Measurements from ENCODE around the gene ERG28.
"Not testable (repeated sequence)": the region's sequence is repeated elsewhere in the genome, so short reads cannot be mapped to it uniquely, and the experiment has no call there.

The ERG28 gene

GRCh38 chr14:75626396-75626795 lies 34.3 kb downstream of the ERG28 start:
- no peak for DNase-seq (ENCODE audit: low read depth, low spot score)

- no peak for DNase-seq (ENCODE audit: low read depth, low spot score)
Observed at GRCh38 chr14:75625034-75625433, 35.6 kb downstream of the ERG28 start.

GRCh38 chr14:75619548-75619947 lies 41.1 kb downstream of the ERG28 start:
- DNase-seq (ENCODE audit: low read depth, low spot score) = no peak

DNA sequence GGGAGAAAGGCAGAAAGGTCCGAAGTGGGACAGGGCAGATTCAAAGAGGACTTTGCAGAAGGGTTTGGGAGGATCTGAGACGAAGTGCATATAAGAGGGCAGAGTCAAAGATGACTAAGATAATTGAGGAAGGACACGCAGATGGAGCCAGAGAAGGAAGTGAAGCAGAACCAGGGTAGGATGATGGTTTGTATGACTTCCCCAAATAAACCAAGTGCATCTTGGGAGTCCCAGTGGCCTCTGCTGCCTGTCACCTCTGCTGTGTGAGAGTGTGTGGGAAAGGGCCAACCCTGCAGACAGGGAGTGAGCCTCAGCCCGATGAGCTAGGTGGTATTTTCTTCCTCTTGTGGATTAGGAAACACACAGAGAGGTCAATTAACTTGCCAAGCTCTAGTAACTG lies 45.5 kb downstream of the ERG28 start:
- DNase-seq (ENCODE audit: low read depth, low spot score) = no peak

GRCh38 chr14:75614179-75614578 lies 46.5 kb downstream of the ERG28 start:
- no peak for DNase-seq (ENCODE audit: low read depth, low spot score)

DNA sequence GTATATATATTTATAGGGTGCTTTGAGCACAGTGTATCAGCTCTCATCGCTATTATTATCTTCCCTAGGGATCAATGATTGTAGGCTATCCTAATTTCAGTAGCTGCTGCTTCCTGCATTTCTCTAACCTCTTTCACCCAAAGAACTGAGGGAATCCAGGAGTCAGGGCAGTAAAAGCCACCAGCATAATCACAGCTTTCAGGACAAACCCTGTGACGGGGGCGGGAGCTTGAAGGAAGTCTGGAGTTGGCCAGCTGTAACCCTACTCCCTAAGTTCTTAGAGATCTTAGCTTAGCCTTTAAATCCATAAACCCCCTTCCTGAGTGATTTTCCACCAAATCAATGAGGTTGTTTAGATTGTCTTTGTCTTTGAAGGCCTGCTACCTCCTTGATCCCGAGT lies 48.5 kb downstream of the ERG28 start:
- no peak for DNase-seq (ENCODE audit: low read depth, low spot score)

GRCh38 chr14:75610834-75611233 lies 49.8 kb downstream of the ERG28 start:
- no peak for DNase-seq (ENCODE audit: low read depth, low spot score)

DNA sequence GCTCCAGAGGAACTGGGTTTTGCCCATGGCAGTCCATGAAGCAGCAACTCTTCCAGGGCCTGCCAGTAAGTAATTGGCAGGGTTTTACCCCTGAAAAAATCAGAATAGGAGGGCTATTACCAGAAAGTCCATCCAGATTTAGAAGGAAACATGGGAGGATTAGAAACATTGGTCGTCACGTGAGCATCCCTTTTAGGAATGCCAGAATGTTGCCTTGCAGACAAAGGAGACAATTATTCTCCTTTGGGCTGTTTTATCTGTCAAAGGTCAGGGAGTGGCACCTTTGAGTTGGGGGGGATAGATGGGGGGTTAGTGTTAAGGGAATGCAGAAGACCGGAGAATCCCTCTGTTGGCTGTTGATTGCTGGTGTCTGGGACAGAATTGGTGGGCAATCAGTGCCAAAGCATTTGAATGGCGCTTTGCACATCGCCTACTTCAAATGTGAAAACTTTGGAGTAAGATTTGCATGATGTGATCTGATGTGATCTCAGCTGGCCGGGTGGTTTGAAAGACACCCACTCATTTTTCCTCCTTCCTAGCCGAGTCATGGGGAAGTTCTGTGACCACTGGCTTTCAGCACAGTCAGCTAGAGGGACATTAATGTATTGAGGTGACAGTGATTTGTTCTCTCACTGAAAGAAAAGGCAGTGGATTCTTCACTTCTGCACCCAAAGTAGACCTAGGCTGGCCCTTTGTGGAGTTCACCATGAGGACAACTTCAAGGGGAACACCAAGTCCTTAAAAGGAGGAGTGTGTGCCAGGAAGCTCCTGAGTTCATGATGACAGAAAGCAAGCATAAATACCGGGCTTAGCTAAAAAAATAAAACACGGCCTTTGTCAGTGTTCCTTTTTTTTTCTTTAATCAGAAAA lies 50.8 kb downstream of the ERG28 start:
- DNase-seq (ENCODE audit: low read depth, low spot score) = no peak

DNA sequence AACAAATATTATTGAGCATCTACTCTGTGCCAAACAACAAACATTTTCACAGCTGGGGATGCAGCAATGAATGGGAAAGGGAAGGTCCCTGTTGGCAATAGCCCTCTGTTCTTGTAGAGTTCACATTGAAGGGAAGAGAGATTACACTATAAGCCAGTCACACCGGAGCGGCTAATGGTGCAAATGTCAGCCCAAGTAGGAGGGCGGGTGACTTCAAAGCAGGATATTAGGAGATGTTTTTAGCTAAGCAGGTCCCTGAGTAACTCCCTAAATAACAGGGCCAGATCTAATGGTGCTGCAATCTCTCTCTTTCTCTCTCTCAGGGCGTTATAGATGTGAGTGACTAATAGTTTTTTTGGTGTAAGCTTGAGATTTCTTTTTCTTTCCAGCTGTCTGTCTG lies 51.6 kb downstream of the ERG28 start:
- no peak for DNase-seq (ENCODE audit: low read depth, low spot score)

DNA sequence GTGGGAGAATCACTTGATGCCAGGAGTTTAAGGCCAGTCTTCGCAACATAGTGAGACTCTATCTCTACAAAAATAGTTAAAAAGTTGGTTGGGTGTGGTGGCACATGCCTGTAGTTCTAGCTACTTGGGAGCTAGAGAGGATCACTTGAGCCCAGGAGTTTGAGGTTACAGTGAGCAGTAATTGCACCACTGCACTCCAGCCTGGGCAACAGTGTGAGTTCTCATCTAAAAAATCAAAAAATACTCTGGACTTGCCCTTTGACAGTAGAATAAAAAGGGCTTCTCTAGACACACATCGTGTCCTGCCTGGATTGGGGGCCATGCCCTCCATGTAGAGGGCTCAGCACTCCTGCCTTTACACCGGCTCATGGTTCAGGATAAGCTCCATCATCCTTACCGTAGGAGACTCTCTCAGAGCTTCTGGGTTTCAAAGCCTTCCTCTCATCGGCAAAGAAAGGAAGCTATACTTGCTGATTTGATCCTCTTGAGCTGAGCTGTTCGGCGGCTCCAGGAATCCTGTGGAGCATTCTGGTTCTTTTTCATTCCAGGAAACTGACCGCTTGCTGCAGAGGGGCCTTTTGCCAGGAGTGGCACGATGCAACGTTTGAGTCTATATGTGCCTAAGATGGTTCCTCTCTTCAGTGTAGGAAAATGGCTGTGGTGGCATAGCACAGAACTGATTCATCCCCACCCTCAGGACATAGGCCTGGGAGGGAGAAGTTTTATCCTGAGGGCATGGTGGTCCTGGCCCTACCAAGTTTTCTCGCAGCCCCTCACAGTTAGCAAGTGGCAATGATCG lies 52.6 kb downstream of the ERG28 start:
- no peak for DNase-seq (ENCODE audit: low read depth, low spot score)

- no peak for DNase-seq (ENCODE audit: low read depth, low spot score)
Observed at GRCh38 chr14:75607044-75607443, 53.6 kb downstream of the ERG28 start.

DNA sequence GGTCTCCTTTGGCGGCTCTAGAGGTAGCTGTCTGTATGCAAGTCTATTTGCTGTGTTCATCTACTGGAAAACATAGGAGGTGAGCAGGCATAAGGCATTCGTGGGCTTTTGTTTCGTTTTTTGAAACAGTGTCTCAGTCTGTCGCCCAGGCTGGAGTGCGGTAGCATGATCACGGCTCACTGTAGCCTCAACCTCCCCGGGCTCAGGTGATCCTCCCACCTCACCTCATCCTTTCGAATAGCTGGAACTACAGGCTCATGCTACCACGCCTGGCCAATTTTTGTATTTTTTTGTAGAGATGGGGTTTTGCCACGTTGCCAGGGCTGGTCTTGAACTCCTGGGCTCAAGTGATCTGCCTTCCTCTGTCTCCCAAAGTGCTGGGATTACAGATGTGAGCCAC lies 54.8 kb downstream of the ERG28 start:
- no peak for DNase-seq (ENCODE audit: low read depth, low spot score)

- peak; percentile 81 for DNase-seq (ENCODE audit: low read depth, low spot score)
Observed at GRCh38 chr14:75604979-75605851, 55.5 kb downstream of the ERG28 start.

DNA sequence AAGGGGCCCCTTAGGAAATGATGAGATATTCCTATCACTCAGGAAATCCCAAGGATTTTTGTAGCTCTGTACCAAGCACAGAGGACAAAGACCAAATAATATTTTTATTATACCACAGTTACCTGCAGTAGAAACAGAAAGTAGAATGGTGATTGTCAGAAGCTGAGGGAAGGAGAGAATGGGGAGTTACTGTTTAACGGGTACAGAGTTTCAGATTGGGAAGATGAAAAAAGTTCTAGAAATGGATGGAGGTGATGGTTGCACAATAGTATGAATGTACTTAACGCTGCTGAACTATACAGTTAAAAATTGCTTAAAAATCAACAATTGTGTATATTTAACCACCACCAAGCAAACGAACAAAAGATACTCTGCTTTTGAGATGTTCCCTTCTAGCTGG lies 58.2 kb downstream of the ERG28 start:
- no peak for DNase-seq (ENCODE audit: low read depth, low spot score)

DNA sequence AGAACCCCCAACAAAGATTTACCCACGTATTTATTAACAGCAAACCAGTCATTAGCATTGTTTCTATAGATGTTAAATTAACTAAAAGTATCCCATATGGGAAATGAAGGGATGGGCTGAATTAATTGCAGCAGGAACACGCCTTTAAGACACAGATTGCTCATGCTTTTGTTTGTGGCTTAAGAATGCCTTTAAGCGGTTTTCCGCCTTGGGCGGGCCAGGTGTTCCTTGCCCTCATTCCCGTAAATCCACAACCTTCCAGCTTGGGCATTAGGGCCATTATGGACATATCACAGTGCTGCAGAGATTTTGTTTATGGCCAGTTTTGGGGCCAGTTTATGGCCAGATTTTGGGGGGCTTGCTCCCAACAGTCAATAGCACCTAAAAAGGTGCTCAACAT lies 59.6 kb downstream of the ERG28 start:
- not testable (repeated sequence) for DNase-seq (ENCODE audit: low read depth, low spot score)

DNA sequence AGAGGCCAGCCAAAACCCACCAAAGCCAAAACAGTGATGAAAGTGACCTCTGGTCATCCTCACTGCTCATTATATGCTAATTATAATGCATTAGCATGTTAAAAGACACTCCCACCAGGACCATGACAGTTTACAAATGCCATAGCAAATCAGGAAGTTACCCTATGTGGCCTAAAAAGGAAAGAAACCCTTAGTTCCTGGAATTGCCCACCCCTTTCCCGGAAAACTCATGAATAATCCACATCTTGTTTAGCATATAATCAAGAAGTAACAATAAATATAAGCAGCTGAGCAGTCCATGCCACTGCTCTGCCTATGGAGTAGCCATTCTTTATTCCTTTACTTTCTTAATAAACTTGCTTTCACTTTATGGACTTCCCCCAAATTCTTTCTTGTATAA lies 60.6 kb downstream of the ERG28 start:
- not testable (repeated sequence) for DNase-seq (ENCODE audit: low read depth, low spot score)
